Posterior vena cava (tissue), 2 donors: ENCODE data around the gene HNRNPH3. TPM values are rescaled to one million over a fixed set of nuclear protein-coding genes. Genes with fewer than 3 reads are reported as not detected.

Experiments
- DNase-seq: peaks from one replicate; pipeline ENCODE4 v3.0.0-alpha.2; 2020; ENCODE audit warnings: low spot score
- intact Hi-C, 2 donors: fragments of 100-400 bp; cut with DNase I; formaldehyde crosslinking; loops; one replicate each; pipeline versions ENCODE4 v1.14.1 to v1.14.2; 2022 to 2023
- total RNA-seq, 2 donors: library from RNA; stranded (reverse); fragmentation: NEBNext Ultra II Directional; extraction: Animal tissue kit (Norgen Biotek cat#: 25700); gene quantifications; one replicate each; pipeline ENCODE4 v1.2.1, GENCODE V29; 2021
- donor health status: DM: yes; HTN: yes; CAD: no.
- donor health status: DM: yes; HTN: yes; CAD: no.

The HNRNPH3 gene
- total RNA-seq, 2 donors from 2014 or later = 99.6 to 121 TPM

- intact Hi-C loops = no loop called here
- DNase-seq = no peak
Observed at GRCh38 chr10:68364101-68364886, 32.4 kb downstream of the HNRNPH3 start.

DNA sequence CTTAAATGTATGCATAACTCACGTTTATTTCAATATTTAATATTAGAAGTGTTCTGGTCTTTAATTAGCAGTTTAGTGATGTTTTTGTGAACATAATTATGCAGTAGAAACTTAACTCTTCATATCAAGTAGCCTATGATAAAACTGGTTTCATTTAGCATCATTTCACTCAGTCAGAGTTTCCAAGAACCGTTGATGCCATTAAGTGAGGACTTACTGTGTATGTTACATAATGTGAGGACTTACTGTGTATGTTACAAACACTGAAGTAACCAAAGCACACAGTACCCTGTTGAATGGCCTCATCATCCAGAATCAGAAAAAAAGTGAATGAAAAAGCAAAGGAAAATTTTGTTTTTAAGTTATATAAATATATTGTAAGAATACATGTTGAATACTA lies 33.7 kb downstream of the HNRNPH3 start:
- DNase-seq = no peak
- intact Hi-C loops = no loop called here

DNA sequence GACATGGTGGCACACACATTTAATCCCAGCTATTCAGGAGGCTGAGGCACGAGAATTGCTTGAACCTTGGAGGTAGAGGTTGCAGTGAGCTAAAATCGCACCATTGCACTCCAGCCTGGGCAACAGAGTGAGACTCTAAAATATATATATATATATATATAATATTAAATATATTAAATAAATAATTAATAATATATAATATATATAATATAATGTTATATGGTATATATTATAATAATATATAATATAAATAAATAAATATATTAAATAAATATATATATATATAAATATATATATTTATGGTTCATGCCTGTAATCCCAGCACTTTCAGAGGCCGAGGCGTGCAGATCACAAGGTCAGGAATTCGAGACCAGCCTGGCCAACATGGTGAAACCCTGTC lies 34.7 kb downstream of the HNRNPH3 start:
- peak; percentile 47 for DNase-seq
- intact Hi-C loops = no loop called here

- intact Hi-C loops = no loop called here
- DNase-seq = no peak
Observed at GRCh38 chr10:68367121-68367520, 35.3 kb downstream of the HNRNPH3 start.

DNA sequence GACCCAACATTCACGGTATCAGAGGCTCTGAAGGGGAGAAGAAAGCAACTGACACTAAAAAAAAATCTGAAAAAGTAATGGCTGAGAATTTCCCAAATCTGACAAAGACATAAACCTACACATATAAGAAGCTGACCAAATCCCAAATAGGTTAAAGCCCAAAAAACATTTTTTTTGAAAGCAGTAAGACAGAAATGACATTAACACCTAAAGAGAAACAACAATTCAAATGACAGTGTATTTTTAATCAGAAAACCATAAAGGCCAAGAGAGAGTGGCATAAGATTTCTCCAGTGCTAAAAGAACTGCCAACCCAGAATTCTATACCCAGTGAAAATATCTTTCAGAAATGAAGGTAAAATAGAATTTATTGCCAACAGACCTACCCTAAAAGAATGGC lies 39.7 kb downstream of the HNRNPH3 start:
- intact Hi-C loops = no loop called here
- DNase-seq = no peak

GRCh38 chr10:68385740-68386139 lies 53.9 kb downstream of the HNRNPH3 start:
- intact Hi-C loops = no loop called here
- no peak for DNase-seq

Other genes starting within 250 kb of the HNRNPH3 start
- 1 to 10 TPM in 1 of 2 donors, under 1 TPM in 1; 0.23 to 2.5 TPM for gene MYPN, start 222.6 kb upstream of the HNRNPH3 start, total RNA-seq
- not detected for gene ATOH7, start 100.0 kb upstream of the HNRNPH3 start, total RNA-seq
- 10 to 100 TPM in 1 of 2 donors, 1 to 10 TPM in 1; 9.4 to 12.5 TPM for gene PBLD, start 864 bp downstream of the HNRNPH3 start, total RNA-seq
- 10 to 100 TPM; 27.0 to 31.6 TPM for gene RUFY2, start 75.2 kb downstream of the HNRNPH3 start, total RNA-seq
- 1 to 10 TPM; 1.7 to 2.0 TPM for gene DNA2, start 139.9 kb downstream of the HNRNPH3 start, total RNA-seq
- gene SLC25A16, start 195.5 kb downstream of the HNRNPH3 start, total RNA-seq = 10 to 100 TPM; 27.9 to 35.2 TPM
- 1 to 10 TPM; 3.2 to 4.3 TPM for gene TET1, start 228.3 kb downstream of the HNRNPH3 start, total RNA-seq